Hepatocyte (in vitro differentiated cells): ENCODE results near the gene SUCLG2.

ENCODE experiments used
- CTCF ChIP-seq: fragments of 200-600 bp; sonication (generic); IDR thresholded peaks from 2 replicates; pipeline ENCODE4 v1.5.1; 2016; ENCODE audit warnings: antibody characterized with exemption, mild to moderate bottlenecking; ENCODE audit not compliant: poor library complexity
- EZH2 ChIP-seq: fragments of 200-600 bp; sonication (generic); IDR thresholded peaks from 2 replicates; pipeline ENCODE4 v1.6.1; 2016; ENCODE audit warnings: antibody characterized with exemption, mild to moderate bottlenecking, borderline replicate concordance
- EZH2phosphoT487 ChIP-seq: fragments of 200-600 bp; sonication (generic); IDR thresholded peaks from one replicate; pipeline ENCODE4 v1.6.1; 2018; ENCODE audit warnings: antibody characterized with exemption, mild to moderate bottlenecking, low read depth, moderate library complexity; ENCODE audit not compliant: unreplicated experiment, severe bottlenecking

- TF ChIP-seq EZH2phosphoT487 (no peak), CTCF (no peak), EZH2 (no peak)
Observed at GRCh38 chr3:67518236-67518635, 136.2 kb downstream of the SUCLG2 start.
